ENCODE measurements around the gene PTPN3. TPM values are rescaled to one million over a fixed set of nuclear protein-coding genes. Genes with fewer than 3 reads are reported as not detected.

PTPN3 gene
- total and polyA plus RNA-seq, 10 of the 15 experiments (the other 5 are each of a cell fraction or from before 2014, with no cell fraction given), result 0.18 to 1.3 (median 0.39) TPM

DNA sequence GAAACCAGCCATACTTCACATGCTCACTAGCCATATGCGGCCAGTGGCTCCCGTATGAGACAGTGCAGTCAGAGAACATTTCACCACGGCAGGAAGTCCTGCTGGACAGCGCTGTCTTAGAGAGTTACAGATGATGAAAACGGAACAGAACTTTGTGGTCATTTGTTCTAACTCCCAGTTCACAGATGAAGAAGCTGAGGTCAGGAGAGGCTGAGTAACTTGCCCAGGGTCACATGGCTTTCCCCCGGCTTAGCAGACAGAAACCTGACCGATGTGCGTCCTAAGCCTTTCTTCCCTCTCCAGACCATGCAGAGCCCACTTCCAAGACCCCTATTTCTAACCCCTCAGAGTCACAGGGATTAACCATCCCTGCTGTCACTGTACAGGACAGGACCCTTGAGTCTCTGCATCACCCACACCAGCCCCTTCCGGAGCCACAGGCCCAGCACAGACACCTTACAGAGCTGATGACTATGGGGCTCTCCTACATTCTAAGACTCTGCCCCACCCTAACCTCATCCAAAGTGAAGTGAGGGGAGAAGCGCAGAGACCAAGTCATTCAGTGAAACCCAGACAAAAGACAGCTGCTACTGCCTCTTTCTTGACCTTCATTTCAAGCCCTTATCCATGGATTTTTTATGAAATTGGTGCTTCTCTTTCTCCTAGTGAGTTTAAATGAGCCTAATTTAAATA is 86.9 kb downstream of the PTPN3 start (continued):
- TF ChIP-seq, protein P1, sequence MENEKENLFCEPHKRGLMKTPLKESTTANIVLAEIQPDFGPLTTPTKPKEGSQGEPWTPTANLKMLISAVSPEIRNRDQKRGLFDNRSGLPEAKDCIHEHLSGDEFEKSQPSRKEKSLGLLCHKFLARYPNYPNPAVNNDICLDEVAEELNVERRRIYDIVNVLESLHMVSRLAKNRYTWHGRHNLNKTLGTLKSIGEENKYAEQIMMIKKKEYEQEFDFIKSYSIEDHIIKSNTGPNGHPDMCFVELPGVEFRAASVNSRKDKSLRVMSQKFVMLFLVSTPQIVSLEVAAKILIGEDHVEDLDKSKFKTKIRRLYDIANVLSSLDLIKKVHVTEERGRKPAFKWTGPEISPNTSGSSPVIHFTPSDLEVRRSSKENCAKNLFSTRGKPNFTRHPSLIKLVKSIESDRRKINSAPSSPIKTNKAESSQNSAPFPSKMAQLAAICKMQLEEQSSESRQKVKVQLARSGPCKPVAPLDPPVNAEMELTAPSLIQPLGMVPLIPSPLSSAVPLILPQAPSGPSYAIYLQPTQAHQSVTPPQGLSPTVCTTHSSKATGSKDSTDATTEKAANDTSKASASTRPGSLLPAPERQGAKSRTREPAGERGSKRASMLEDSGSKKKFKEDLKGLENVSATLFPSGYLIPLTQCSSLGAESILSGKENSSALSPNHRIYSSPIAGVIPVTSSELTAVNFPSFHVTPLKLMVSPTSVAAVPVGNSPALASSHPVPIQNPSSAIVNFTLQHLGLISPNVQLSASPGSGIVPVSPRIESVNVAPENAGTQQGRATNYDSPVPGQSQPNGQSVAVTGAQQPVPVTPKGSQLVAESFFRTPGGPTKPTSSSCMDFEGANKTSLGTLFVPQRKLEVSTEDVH (IDR thresholded peaks at IDR 0.05; ENCODE audit: low read depth, partially characterized antibody), result no peak

DNA sequence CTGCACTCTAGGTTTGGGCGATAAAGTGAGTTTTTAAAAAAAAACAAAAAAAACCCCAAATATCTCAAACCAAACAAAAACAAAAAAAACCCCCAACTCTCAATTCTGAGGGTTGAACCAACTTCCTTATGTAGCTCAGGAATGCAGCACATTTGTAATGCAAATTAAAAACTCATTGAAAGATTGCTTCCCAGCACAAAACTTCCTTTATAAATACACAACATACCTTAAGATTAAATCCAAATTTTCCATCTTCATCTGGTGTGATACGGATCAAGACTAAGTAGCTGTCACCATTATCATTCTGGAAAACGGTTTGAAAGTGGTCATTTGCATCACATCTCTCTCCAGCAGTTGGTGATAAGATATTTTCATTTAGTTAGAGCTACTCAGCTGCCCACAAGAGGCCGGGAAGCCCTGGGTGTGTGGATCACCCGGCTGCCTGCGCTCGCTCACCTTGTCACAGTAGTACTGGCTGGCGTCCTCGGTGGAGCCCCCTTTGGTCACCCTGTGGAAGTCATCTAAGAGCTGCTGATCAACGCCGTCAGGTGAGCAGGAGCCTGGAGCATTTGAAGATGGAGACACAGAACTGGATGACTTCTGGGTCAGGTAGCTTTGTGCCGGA is 88.2 kb downstream of the PTPN3 start:
- ATAC-seq, result peak; percentile 11; the same call in 2 of the 3 replicates

More for the DNA sequence above, 88.2 kb downstream of the PTPN3 start:
- Histone ChIP-seq H3K27me3 (replicated peaks in 1 of 2; ENCODE audit: control insufficient read depth in 2 of 2, insufficient read depth in 2 of 2, low read length in 1 of 2) (no peaks in the 10 kb centered on the region), H2AFZ (ENCODE audit: control insufficient read depth, low read depth, low read length) (no peak overlapping the region), H3K79me2 (ENCODE audit: control insufficient read depth, insufficient read depth, low read length) (no peaks in the 10 kb centered on the region), H3K4me1 (ENCODE audit: control insufficient read depth, insufficient read depth, low read length) (peaks cover 34% of the 10 kb centered on the region), H3K9ac (ENCODE audit: control insufficient read depth, insufficient read depth, low read length) (no peak overlapping the region), H4K20me1 (ENCODE audit: control insufficient read depth, insufficient read depth) (no peaks in the 10 kb centered on the region), H3K36me3 (ENCODE audit: control insufficient read depth in 2 of 2, insufficient read depth in 2 of 2, low read length in 1 of 2) (no peaks in the 10 kb centered on the region), H3K27ac (ENCODE audit: control insufficient read depth, insufficient read depth) (no peak overlapping the region), H3K9me3 (replicated peaks; ENCODE audit: control insufficient read depth, insufficient read depth, low read length) (no peaks in the 10 kb centered on the region), H3K4me3 (no peak overlapping the region), H3K4me2 (ENCODE audit: control insufficient read depth, insufficient read depth) (no peak overlapping the region)
- POLR2A ChIA-PET, result interaction anchor here (1.0 to 3.1 kb wide), 4 partner anchors 10 to 65 kb away, joined by 3 to 10 read pairs (median 8); no protein-coding TSS in a partner anchor
- RAD21 ChIA-PET (ENCODE audit: unreplicated experiment), result interaction anchor here (1.0 to 6.0 kb wide), 9 partner anchors 9 to 456 kb away, joined by 4 to 38 read pairs (median 7); no protein-coding TSS in a partner anchor
- no peak for DNase-seq (ENCODE audit: low read depth, low spot score)
- no peak for TF ChIP-seq TBL1XR1 (IDR thresholded peaks at IDR 0.05; ENCODE audit: low read depth, low read length)
- TF ChIP-seq CBFB (IDR thresholded peaks at IDR 0.05; ENCODE audit: low read depth), result no peak
- TF ChIP-seq, protein P2, sequence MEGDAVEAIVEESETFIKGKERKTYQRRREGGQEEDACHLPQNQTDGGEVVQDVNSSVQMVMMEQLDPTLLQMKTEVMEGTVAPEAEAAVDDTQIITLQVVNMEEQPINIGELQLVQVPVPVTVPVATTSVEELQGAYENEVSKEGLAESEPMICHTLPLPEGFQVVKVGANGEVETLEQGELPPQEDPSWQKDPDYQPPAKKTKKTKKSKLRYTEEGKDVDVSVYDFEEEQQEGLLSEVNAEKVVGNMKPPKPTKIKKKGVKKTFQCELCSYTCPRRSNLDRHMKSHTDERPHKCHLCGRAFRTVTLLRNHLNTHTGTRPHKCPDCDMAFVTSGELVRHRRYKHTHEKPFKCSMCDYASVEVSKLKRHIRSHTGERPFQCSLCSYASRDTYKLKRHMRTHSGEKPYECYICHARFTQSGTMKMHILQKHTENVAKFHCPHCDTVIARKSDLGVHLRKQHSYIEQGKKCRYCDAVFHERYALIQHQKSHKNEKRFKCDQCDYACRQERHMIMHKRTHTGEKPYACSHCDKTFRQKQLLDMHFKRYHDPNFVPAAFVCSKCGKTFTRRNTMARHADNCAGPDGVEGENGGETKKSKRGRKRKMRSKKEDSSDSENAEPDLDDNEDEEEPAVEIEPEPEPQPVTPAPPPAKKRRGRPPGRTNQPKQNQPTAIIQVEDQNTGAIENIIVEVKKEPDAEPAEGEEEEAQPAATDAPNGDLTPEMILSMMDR (IDR thresholded peaks at IDR 0.05 in 2 of 3, conservative IDR thresholded peaks at IDR 0.05 in 1 of 3; ENCODE audit: control insufficient read depth in 2 of 3, extremely low read depth in 1 of 3, insufficient read depth in 1 of 3, low read depth in 3 of 3, low read length in 3 of 3), result peak in 2 of 3 experiments; percentile 8 to 39; a peak in 1 of 6 replicates
- TF ChIP-seq EGR1 (IDR thresholded peaks at IDR 0.05; ENCODE audit: borderline replicate concordance in 1 of 2, low read depth in 2 of 2, low read length in 2 of 2), result no peak
- TF ChIP-seq, protein P3, sequence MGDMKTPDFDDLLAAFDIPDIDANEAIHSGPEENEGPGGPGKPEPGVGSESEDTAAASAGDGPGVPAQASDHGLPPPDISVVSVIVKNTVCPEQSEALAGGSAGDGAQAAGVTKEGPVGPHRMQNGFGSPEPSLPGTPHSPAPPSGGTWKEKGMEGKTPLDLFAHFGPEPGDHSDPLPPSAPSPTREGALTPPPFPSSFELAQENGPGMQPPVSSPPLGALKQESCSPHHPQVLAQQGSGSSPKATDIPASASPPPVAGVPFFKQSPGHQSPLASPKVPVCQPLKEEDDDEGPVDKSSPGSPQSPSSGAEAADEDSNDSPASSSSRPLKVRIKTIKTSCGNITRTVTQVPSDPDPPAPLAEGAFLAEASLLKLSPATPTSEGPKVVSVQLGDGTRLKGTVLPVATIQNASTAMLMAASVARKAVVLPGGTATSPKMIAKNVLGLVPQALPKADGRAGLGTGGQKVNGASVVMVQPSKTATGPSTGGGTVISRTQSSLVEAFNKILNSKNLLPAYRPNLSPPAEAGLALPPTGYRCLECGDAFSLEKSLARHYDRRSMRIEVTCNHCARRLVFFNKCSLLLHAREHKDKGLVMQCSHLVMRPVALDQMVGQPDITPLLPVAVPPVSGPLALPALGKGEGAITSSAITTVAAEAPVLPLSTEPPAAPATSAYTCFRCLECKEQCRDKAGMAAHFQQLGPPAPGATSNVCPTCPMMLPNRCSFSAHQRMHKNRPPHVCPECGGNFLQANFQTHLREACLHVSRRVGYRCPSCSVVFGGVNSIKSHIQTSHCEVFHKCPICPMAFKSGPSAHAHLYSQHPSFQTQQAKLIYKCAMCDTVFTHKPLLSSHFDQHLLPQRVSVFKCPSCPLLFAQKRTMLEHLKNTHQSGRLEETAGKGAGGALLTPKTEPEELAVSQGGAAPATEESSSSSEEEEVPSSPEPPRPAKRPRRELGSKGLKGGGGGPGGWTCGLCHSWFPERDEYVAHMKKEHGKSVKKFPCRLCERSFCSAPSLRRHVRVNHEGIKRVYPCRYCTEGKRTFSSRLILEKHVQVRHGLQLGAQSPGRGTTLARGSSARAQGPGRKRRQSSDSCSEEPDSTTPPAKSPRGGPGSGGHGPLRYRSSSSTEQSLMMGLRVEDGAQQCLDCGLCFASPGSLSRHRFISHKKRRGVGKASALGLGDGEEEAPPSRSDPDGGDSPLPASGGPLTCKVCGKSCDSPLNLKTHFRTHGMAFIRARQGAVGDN (IDR thresholded peaks at IDR 0.05), result no peak
- TF ChIP-seq ZZZ3 (IDR thresholded peaks at IDR 0.05; ENCODE audit: control insufficient read depth, insufficient read length, low read depth), result no peak
- TF ChIP-seq ASH2L (IDR thresholded peaks at IDR 0.05; ENCODE audit: borderline replicate concordance, low read depth), result no peak
- CTCF ChIA-PET, result interaction anchor here (0.7 to 17.7 kb wide), 16 partner anchors 9 to 530 kb away, joined by 3 to 214 read pairs (median 4); no protein-coding TSS in a partner anchor
- intact Hi-C loops (cut with micrococcal nuclease; ENCODE audit: unreplicated experiment), result loop anchor here (2.0 to 10.0 kb wide), 5 partner anchors 31 to 562 kb away; partner anchors contain the start of genes ABITRAM, CTNNAL1 and ELP1
- no TSS peak for BruUV-seq (replicated peaks)
- no peak for FAIRE-seq
- 65% methylated on average over 12 of the region's 12 CpGs for WGBS (ENCODE audit: insufficient coverage, insufficient replicate concordance, low lambda C conversion rate, missing lambda C conversion rate)
- in situ Hi-C loops (cut with MboI), result no loop called here
- SMC1A ChIA-PET (ENCODE audit: uncharacterized antibody, unreplicated experiment), result interaction anchor here (0.9 to 12.6 kb wide), 10 partner anchors 9 to 158 kb away, joined by 3 to 116 read pairs (median 6); no protein-coding TSS in a partner anchor

All from GM12878 (cell line).